Body of pancreas (tissue), 4 donors: Measurements from ENCODE around the gene ZBTB17.

Experiments
- CTCF ChIP-seq, 7 experiments: fragments of 450-650 bp in 4 of 7; fragments of 200-600 bp in 3 of 7; sonication (generic) in 3 of 7; IDR thresholded peaks; one replicate each; pipeline ENCODE4 v1.5.1; 2016 to 2019; ENCODE audit warnings: antibody characterized with exemption in 7 of 7
- POLR2A ChIP-seq, 3 donors: fragments of 450-650 bp; IDR thresholded peaks; one replicate each; pipeline ENCODE4 v1.6.1; 2016; ENCODE audit warnings: antibody characterized with exemption in 3 of 3, mild to moderate bottlenecking in 2 of 3

- TF ChIP-seq CTCF (IDR thresholded peaks at IDR 0.05) (no peak), POLR2A (IDR thresholded peaks at IDR 0.05) (no peak)
These were observed 5.8 kb upstream of the ZBTB17 start for GRCh38 chr1:15981679-15982078.
